Neuronal stem cell (in vitro differentiated cells): Measurements from ENCODE around the gene ZBTB20.

Source experiments
- DNase-seq: peaks from one replicate; pipeline ENCODE4 v3.0.0-alpha.2; 2013; ENCODE audit warnings: low spot score
- H2AFZ ChIP-seq: one replicate; pipeline ENCODE4 v1.6.1; 2013; ENCODE audit warnings: mild to moderate bottlenecking, low read length, inconsistent platforms
- H2AK5ac ChIP-seq: 2 replicates; pipeline ENCODE4 v1.6.1; 2013; ENCODE audit warnings: low read depth, mild to moderate bottlenecking, inconsistent platforms, low read length, moderate library complexity, mixed read lengths
- H2BK120ac ChIP-seq: 2 replicates; pipeline ENCODE4 v1.6.1; 2013; ENCODE audit warnings: low read depth, mild to moderate bottlenecking, inconsistent platforms, low read length, moderate library complexity, mixed read lengths
- H2BK12ac ChIP-seq: one replicate; pipeline ENCODE4 v1.6.1; 2013; ENCODE audit warnings: low read length, inconsistent platforms
- H2BK15ac ChIP-seq: 2 replicates; pipeline ENCODE4 v1.6.1; 2013; ENCODE audit warnings: mild to moderate bottlenecking, low read length, inconsistent platforms, mixed read lengths
- H2BK5ac ChIP-seq: one replicate; pipeline ENCODE4 v1.6.1; 2013; ENCODE audit warnings: inconsistent platforms, mild to moderate bottlenecking, low read length, moderate library complexity
- H3K14ac ChIP-seq: one replicate; pipeline ENCODE4 v1.6.1; 2013; ENCODE audit warnings: low read length, inconsistent platforms
- H3K18ac ChIP-seq: 2 replicates; pipeline ENCODE4 v1.6.1; 2013; ENCODE audit warnings: low read length, inconsistent platforms
- H3K23ac ChIP-seq: 2 replicates; pipeline ENCODE4 v1.6.1; 2013; ENCODE audit warnings: low read depth, mild to moderate bottlenecking, mixed read lengths, low read length, inconsistent platforms; ENCODE audit not compliant: poor library complexity
- H3K27ac ChIP-seq: replicated peaks from 3 replicates; pipeline ENCODE4 v1.5.1; 2013; ENCODE audit warnings: low read length, inconsistent platforms
- H3K27me3 ChIP-seq, 3 experiments: 2 replicates each; pipeline ENCODE4 v1.6.1; 2013; ENCODE audit warnings: low read length in 3 of 3, mild to moderate bottlenecking in 2 of 3, inconsistent platforms in 1 of 3, low read depth in 1 of 3, mixed read lengths in 1 of 3, moderate library complexity in 1 of 3; ENCODE audit not compliant: control insufficient read depth in 3 of 3, insufficient read depth in 3 of 3
- H3K36me3 ChIP-seq, 2 donors: replicated peaks in 1 of 2; 2 replicates each; pipeline ENCODE4 v1.6.1; 2013; ENCODE audit warnings: low read length in 2 of 2; ENCODE audit not compliant: control insufficient read depth in 2 of 2, insufficient read depth in 2 of 2
- H3K4ac ChIP-seq: 2 replicates; pipeline ENCODE4 v1.6.1; 2013; ENCODE audit warnings: inconsistent platforms, mild to moderate bottlenecking, low read length, moderate library complexity
- H3K4me1 ChIP-seq, 2 donors: 1 replicate in 1 of 2; 2 replicates in 1 of 2; pipeline ENCODE4 v1.6.1; 2013; ENCODE audit warnings: low read length in 2 of 2, low read depth in 1 of 2; ENCODE audit not compliant: control insufficient read depth in 2 of 2, insufficient read depth in 1 of 2
- H3K4me2 ChIP-seq: one replicate; pipeline ENCODE4 v1.6.1; 2013; ENCODE audit warnings: mild to moderate bottlenecking, low read length, inconsistent platforms; ENCODE audit not compliant: insufficient read depth, poor library complexity, severe bottlenecking
- H3K4me3 ChIP-seq, 2 donors: 2 replicates each; pipeline ENCODE4 v1.5.1; 2013; ENCODE audit warnings: low read length in 2 of 2, mild to moderate bottlenecking in 2 of 2, inconsistent platforms in 1 of 2, moderate library complexity in 1 of 2
- H3K79me1 ChIP-seq: one replicate; pipeline ENCODE4 v1.6.1; 2013; ENCODE audit warnings: low read depth, mild to moderate bottlenecking, inconsistent platforms, low read length, moderate library complexity
- H3K9ac ChIP-seq: one replicate; pipeline ENCODE4 v1.6.1; 2013; ENCODE audit warnings: mild to moderate bottlenecking, low read depth, low read length, inconsistent platforms; ENCODE audit not compliant: poor library complexity
- H3K9me3 ChIP-seq, 2 donors: replicated peaks in 1 of 2; 2 replicates each; pipeline versions ENCODE3 to v1.6.1; 2013; ENCODE audit warnings: low read length in 2 of 2, mild to moderate bottlenecking in 2 of 2, inconsistent platforms in 1 of 2, low read depth in 1 of 2, mixed read lengths in 1 of 2, moderate library complexity in 1 of 2; ENCODE audit not compliant: control insufficient read depth in 2 of 2, insufficient read depth in 1 of 2
- H4K8ac ChIP-seq: one replicate; pipeline ENCODE4 v1.6.1; 2013; ENCODE audit warnings: low read depth, mild to moderate bottlenecking, inconsistent platforms, low read length, moderate library complexity
- H4K91ac ChIP-seq: one replicate; pipeline ENCODE4 v1.6.1; 2013; ENCODE audit warnings: low read length, low read depth, mild to moderate bottlenecking, inconsistent platforms; ENCODE audit not compliant: poor library complexity
- WGBS, 2 donors: extraction: QIAGEN DNeasy Blood & Tissue Kit; methylation state at CpG; one replicate each; pipeline ENCODE4 v1.1.7; 2013; ENCODE audit warnings: missing lambda C conversion rate in 2 of 2, mixed read lengths in 1 of 2; ENCODE audit not compliant: insufficient read length in 2 of 2, insufficient replicate concordance in 1 of 2; ENCODE audit errors: extremely low coverage in 2 of 2; 5-methylcytosine and 5-hydroxymethylcytosine counted together

Gene ZBTB20

GRCh38 chr3:114451051-114451451 lies 696.0 kb downstream of the ZBTB20 start:
- Histone ChIP-seq H3K4ac (no peak overlapping the region), H3K4me2 (no peak overlapping the region), H2BK12ac (no peak overlapping the region), H2BK15ac (no peak overlapping the region), H3K18ac (no peak overlapping the region), H3K14ac (no peak overlapping the region), H3K36me3 (no peaks in the 10 kb centered on the region), H3K23ac (no peak overlapping the region), H3K9ac (no peak overlapping the region), H2AFZ (no peak overlapping the region), H2BK5ac (no peak overlapping the region), H3K27me3 (no peaks in the 10 kb centered on the region), H4K8ac (no peak overlapping the region), H2AK5ac (no peak overlapping the region), H3K27ac (no peak overlapping the region), H4K91ac (no peak overlapping the region), H3K4me3 (no peak overlapping the region), H3K79me1 (no peaks in the 10 kb centered on the region), H3K4me1 (peaks cover 4 to 29% of the 10 kb centered on the region in 2 donors), H3K9me3 (no peaks in the 10 kb centered on the region), H2BK120ac (no peak overlapping the region)
- WGBS, 2 donors, result no CpG with 5 or more reads among the region's 2 CpGs
- no peak for DNase-seq

GRCh38 chr3:114450008-114450596 lies 697.0 kb downstream of the ZBTB20 start:
- no peak overlapping the region for H3K9ac ChIP-seq
- no peak overlapping the region for H2AK5ac ChIP-seq
- no peak overlapping the region for H3K4me2 ChIP-seq
- no peak overlapping the region for H2BK120ac ChIP-seq
- WGBS, 2 donors, result no CpG with 5 or more reads among the region's 7 CpGs
- no peak overlapping the region for H3K4me3 ChIP-seq
- H2BK5ac ChIP-seq, result no peak overlapping the region
- no peaks in the 10 kb centered on the region for H3K36me3 ChIP-seq
- no peak overlapping the region for H4K91ac ChIP-seq
- H3K9me3 ChIP-seq, result no peaks in the 10 kb centered on the region
- DNase-seq, result no peak
- no peak overlapping the region for H3K14ac ChIP-seq
- H4K8ac ChIP-seq, result no peak overlapping the region
- H3K23ac ChIP-seq, result no peak overlapping the region
- H2AFZ ChIP-seq, result no peak overlapping the region
- no peak overlapping the region for H3K18ac ChIP-seq
- no peak overlapping the region for H2BK15ac ChIP-seq
- no peaks in the 10 kb centered on the region for H3K27me3 ChIP-seq
- H3K4ac ChIP-seq, result no peak overlapping the region
- no peak overlapping the region for H3K27ac ChIP-seq
- no peak overlapping the region for H2BK12ac ChIP-seq
- peaks cover 2 to 31% of the 10 kb centered on the region in 2 donors for H3K4me1 ChIP-seq
- no peaks in the 10 kb centered on the region for H3K79me1 ChIP-seq

DNA sequence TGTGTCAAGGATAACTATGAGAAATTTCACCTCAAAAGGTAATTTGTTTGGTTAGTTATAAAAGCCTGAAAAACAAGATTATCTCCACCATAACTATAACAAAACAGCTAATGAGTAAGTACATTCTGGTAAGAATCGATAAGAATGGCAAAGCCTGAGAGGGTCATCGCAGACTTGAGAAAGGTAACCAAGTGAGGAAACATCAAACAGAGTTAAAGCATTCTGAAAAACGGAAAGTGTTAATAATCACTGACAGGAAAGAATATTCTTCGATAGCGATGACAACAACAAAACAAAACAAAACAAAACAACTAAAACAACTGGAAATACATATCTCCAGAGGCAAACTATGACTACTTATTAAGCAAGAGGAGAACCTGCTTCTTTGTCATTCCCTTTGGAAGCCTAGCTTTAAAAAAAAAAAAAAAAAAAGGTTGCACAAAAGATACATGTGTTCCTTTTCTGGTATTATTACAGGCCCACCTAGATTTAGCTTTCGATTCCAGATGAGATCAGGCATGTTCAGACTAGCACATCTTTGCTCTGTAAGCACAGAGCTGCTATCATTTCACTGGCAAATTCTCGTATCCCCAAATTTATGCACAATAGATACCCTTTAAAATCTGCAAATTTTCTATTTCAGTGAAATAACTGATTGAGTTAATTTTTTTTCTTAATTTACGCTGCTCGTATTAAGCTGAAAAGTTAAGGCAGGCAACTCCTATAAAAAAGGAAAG lies 697.6 kb downstream of the ZBTB20 start:
- no peak overlapping the region for H2BK15ac ChIP-seq
- H2BK120ac ChIP-seq, result no peak overlapping the region
- DNase-seq, result no peak
- WGBS, 2 donors, result no CpG with 5 or more reads among the region's 9 CpGs
- no peak overlapping the region for H2BK5ac ChIP-seq
- no peak overlapping the region for H3K4me2 ChIP-seq
- no peak overlapping the region for H3K9ac ChIP-seq
- no peaks in the 10 kb centered on the region for H3K36me3 ChIP-seq
- H4K8ac ChIP-seq, result no peak overlapping the region
- H3K4ac ChIP-seq, result no peak overlapping the region
- H3K9me3 ChIP-seq, result no peaks in the 10 kb centered on the region
- no peak overlapping the region for H3K14ac ChIP-seq
- no peak overlapping the region for H2BK12ac ChIP-seq
- no peak overlapping the region for H4K91ac ChIP-seq
- H3K4me3 ChIP-seq, result no peak overlapping the region
- peaks cover 2 to 32% of the 10 kb centered on the region in 2 donors for H3K4me1 ChIP-seq
- H3K27ac ChIP-seq, result no peak overlapping the region
- H3K27me3 ChIP-seq, result no peaks in the 10 kb centered on the region
- no peak overlapping the region for H3K18ac ChIP-seq
- H3K79me1 ChIP-seq, result no peaks in the 10 kb centered on the region
- H3K23ac ChIP-seq, result no peak overlapping the region
- no peak overlapping the region for H2AFZ ChIP-seq
- H2AK5ac ChIP-seq, result no peak overlapping the region

GRCh38 chr3:114447950-114448479 lies 699.1 kb downstream of the ZBTB20 start:
- H2BK5ac ChIP-seq, result no peak overlapping the region
- no peaks in the 10 kb centered on the region for H3K27me3 ChIP-seq
- no peak overlapping the region for H2BK15ac ChIP-seq
- H2BK12ac ChIP-seq, result no peak overlapping the region
- no peak overlapping the region for H4K91ac ChIP-seq
- DNase-seq, result no peak
- H2AFZ ChIP-seq, result no peak overlapping the region
- no peak overlapping the region for H3K9ac ChIP-seq
- no peak overlapping the region for H3K4ac ChIP-seq
- no peak overlapping the region for H3K4me2 ChIP-seq
- no peak overlapping the region for H3K27ac ChIP-seq
- no peak overlapping the region for H3K18ac ChIP-seq
- peaks cover 0 to 31% of the 10 kb centered on the region in 2 donors for H3K4me1 ChIP-seq
- no peaks in the 10 kb centered on the region for H3K9me3 ChIP-seq
- H3K36me3 ChIP-seq, result no peaks in the 10 kb centered on the region
- no peak overlapping the region for H3K23ac ChIP-seq
- no peak overlapping the region for H3K4me3 ChIP-seq
- H3K79me1 ChIP-seq, result no peaks in the 10 kb centered on the region
- no peak overlapping the region for H2AK5ac ChIP-seq
- no CpG with 5 or more reads among the region's 4 CpGs for WGBS, 2 donors
- H4K8ac ChIP-seq, result no peak overlapping the region
- no peak overlapping the region for H3K14ac ChIP-seq
- no peak overlapping the region for H2BK120ac ChIP-seq
